OCI-LY1 (cell line): ENCODE measurements around the gene IQSEC1.

Experiments used
- H2AFZ ChIP-seq: fragments of 200-600 bp; sonication (generic), shearing (Covaris generic); 2 replicates; pipeline ENCODE4 v1.6.0; 2014; ENCODE audit warnings: antibody characterized with exemption, mild to moderate bottlenecking, low read length
- H3F3A ChIP-seq: fragments of 200-600 bp; sonication (generic), shearing (Covaris generic); 2 replicates; pipeline ENCODE4 v1.6.0; 2014; ENCODE audit warnings: mild to moderate bottlenecking, antibody characterized with exemption, low read length, moderate library complexity; ENCODE audit not compliant: insufficient read depth
- H3K27ac ChIP-seq: fragments of 200-600 bp; sonication (generic); 2 replicates; pipeline ENCODE4 v1.5.1; 2014; ENCODE audit warnings: low read length, mixed run types, mild to moderate bottlenecking, low read depth; ENCODE audit not compliant: poor library complexity, severe bottlenecking
- H3K27me3 ChIP-seq: fragments of 200-600 bp; sonication (generic); 2 replicates; pipeline ENCODE4 v1.6.0; 2014; ENCODE audit warnings: antibody characterized with exemption, mild to moderate bottlenecking, low read length, moderate library complexity; ENCODE audit not compliant: insufficient read depth
- H3K36me3 ChIP-seq: fragments of 200-600 bp; sonication (generic); 2 replicates; pipeline ENCODE4 v1.6.1; 2014; ENCODE audit warnings: mild to moderate bottlenecking, antibody characterized with exemption, low read length, moderate library complexity, mixed read lengths; ENCODE audit not compliant: insufficient read depth
- H3K4me1 ChIP-seq: fragments of 200-600 bp; sonication (generic); 2 replicates; pipeline ENCODE4 v1.5.1; 2014; ENCODE audit warnings: mild to moderate bottlenecking, low read length, moderate library complexity; ENCODE audit not compliant: insufficient read depth, severe bottlenecking
- H3K4me2 ChIP-seq: fragments of 200-600 bp; sonication (generic), shearing (Covaris generic); 2 replicates; pipeline ENCODE4 v1.6.1; 2014; ENCODE audit warnings: low read length
- H3K4me3 ChIP-seq: fragments of 200-600 bp; sonication (generic); 2 replicates; pipeline ENCODE4 v1.5.1; 2014; ENCODE audit warnings: low read length, low read depth, mild to moderate bottlenecking, mixed read lengths; ENCODE audit not compliant: poor library complexity, severe bottlenecking
- H3K79me2 ChIP-seq: fragments of 200-600 bp; shearing (Covaris generic); 2 replicates; pipeline ENCODE4 v1.6.1; 2016; ENCODE audit warnings: mixed run types, low read length, mixed read lengths; ENCODE audit not compliant: insufficient read depth
- H3K9ac ChIP-seq: fragments of 200-600 bp; sonication (generic), shearing (Covaris generic); 2 replicates; pipeline ENCODE4 v1.6.1; 2014; ENCODE audit warnings: mild to moderate bottlenecking, low read length, mixed read lengths
- H3K9me2 ChIP-seq: fragments of 200-600 bp; sonication (generic), shearing (Covaris generic); 2 replicates; pipeline ENCODE4 v1.6.1; 2014; ENCODE audit warnings: low read depth, mild to moderate bottlenecking, low read length, mixed read lengths
- H3K9me3 ChIP-seq: fragments of 200-600 bp; shearing (Covaris generic); 2 replicates; pipeline ENCODE4 v1.6.1; 2014; ENCODE audit warnings: low read length, mixed read lengths
- H4K20me1 ChIP-seq: fragments of 200-600 bp; sonication (generic), shearing (Covaris generic); 2 replicates; pipeline ENCODE4 v1.6.0; 2016; ENCODE audit warnings: mild to moderate bottlenecking, low read length; ENCODE audit not compliant: insufficient read depth
- EZH2 ChIP-seq: fragments of 200-600 bp; sonication (generic), shearing (Covaris generic); IDR thresholded peaks from 2 replicates; pipeline ENCODE4 v1.8.0; 2017; ENCODE audit warnings: borderline replicate concordance, mixed run types, mild to moderate bottlenecking, antibody characterized with exemption, low read length, moderate library complexity, mixed read lengths
- TF ChIP-seq, protein P1 (sequence below): fragments of 200-600 bp; sonication (generic), shearing (Covaris generic); IDR thresholded peaks from 2 replicates; pipeline ENCODE4 v1.5.1; 2017; ENCODE audit warnings: mild to moderate bottlenecking, antibody characterized with exemption, low read length, moderate library complexity, mixed read lengths

The IQSEC1 gene

DNA sequence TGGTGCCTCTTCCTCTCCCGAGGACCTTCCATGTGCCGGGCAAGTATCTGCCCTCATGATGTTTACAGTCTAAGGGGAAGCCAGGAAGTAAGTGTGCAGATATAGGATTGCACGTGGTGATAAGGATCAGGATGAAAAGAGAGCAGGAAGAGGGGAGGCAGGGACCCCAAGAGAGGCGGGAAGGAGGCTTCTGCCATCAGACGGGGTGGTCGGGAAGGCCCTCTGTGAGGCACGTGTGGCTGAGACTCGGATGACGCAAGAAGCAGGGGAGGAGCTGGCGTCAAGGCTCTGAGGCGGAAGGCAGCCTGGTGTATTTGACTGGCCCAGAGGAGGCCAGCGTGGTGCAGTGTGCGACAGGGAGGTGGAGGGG is 762 bp upstream of the IQSEC1 start:
- Histone ChIP-seq H3K9me3 (no peaks in the 10 kb centered on the region), H3K4me3 (no peak overlapping the region), H3K9ac (no peak overlapping the region), H3K27ac (no peak overlapping the region), H3K27me3 (peaks cover 15% of the 10 kb centered on the region), H3K9me2 (no peaks in the 10 kb centered on the region), H3F3A (no peaks in the 10 kb centered on the region), H2AFZ (no peak overlapping the region), H4K20me1 (no peaks in the 10 kb centered on the region), H3K4me1 (peaks cover 20% of the 10 kb centered on the region), H3K36me3 (no peaks in the 10 kb centered on the region), H3K4me2 (no peak overlapping the region), H3K79me2 (no peaks in the 10 kb centered on the region)
- no peak for TF ChIP-seq EZH2
- TF ChIP-seq, protein P1, sequence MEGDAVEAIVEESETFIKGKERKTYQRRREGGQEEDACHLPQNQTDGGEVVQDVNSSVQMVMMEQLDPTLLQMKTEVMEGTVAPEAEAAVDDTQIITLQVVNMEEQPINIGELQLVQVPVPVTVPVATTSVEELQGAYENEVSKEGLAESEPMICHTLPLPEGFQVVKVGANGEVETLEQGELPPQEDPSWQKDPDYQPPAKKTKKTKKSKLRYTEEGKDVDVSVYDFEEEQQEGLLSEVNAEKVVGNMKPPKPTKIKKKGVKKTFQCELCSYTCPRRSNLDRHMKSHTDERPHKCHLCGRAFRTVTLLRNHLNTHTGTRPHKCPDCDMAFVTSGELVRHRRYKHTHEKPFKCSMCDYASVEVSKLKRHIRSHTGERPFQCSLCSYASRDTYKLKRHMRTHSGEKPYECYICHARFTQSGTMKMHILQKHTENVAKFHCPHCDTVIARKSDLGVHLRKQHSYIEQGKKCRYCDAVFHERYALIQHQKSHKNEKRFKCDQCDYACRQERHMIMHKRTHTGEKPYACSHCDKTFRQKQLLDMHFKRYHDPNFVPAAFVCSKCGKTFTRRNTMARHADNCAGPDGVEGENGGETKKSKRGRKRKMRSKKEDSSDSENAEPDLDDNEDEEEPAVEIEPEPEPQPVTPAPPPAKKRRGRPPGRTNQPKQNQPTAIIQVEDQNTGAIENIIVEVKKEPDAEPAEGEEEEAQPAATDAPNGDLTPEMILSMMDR: no peak

DNA sequence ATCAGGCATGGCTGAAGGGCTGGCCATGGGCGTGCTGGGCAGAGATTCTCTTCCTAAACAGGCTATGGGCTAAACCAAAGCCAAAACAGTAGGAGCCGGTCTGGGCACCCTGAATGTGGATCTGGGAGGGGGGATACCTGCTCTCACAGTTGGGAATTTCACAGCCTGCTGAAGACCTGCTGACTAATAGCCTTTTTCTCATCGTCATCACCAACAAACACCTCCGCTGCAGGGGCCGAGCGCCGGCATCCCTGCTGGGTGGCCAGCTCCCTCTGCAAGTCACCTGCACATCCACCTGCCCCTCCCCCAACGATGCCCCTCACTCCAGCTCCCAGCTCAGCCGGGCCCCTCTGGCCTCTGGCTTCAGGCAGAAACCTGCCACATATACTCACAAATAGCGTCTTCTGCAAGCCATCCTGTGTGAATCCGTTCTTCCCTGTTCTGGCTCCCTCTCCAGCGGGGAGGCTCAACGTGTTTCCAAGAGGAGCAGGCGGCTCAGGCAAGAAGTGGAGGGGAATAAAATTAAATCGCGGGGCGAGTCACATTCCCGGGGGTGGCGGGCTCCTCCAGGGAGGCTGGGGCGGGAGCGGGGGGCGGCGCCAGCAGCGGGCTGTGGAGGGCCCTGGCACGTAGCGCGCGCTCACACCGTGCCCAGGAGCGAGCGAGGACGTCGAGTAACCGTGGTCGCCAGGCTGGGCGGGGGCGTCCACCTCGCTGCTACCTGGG is 466 bp downstream of the IQSEC1 start:
- no peaks in the 10 kb centered on the region for H3K36me3 ChIP-seq
- no peaks in the 10 kb centered on the region for H4K20me1 ChIP-seq
- H3K4me2 ChIP-seq: peak overlapping the region; percentile 42
- no peaks in the 10 kb centered on the region for H3K9me2 ChIP-seq
- no peaks in the 10 kb centered on the region for H3K9me3 ChIP-seq
- no peak overlapping the region for H3K27ac ChIP-seq
- H3F3A ChIP-seq: no peaks in the 10 kb centered on the region
- peak overlapping the region; percentile 27 for H3K4me3 ChIP-seq
- no peak overlapping the region for H2AFZ ChIP-seq
- no peaks in the 10 kb centered on the region for H3K79me2 ChIP-seq
- no peak for TF ChIP-seq EZH2
- TF ChIP-seq, protein P1: no peak
- H3K9ac ChIP-seq: no peak overlapping the region
- H3K4me1 ChIP-seq: peaks cover 20% of the 10 kb centered on the region
- peaks cover 15% of the 10 kb centered on the region for H3K27me3 ChIP-seq

DNA sequence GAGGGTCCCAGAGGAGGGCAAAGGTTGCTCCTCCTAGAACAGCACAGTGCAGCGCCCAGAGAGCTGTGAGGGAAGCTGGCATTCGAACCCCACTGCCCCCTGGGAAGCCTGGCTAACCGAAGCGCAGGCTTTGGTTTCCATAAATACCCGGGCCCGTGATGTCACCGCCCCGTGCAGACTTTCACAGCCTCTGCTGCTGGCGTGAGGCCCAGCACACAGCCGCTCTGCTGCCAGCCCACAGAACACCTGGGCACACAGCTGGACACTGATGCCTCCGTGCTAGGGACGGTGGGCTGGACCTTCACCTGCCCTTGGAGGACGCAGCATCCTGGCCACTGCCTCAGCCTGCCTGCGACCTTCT is 1.0 kb downstream of the IQSEC1 start:
- Histone ChIP-seq H3K27me3 (peaks cover 15% of the 10 kb centered on the region), H3K9me2 (no peaks in the 10 kb centered on the region), H3K4me3 (peak overlapping the region; percentile 27), H3K79me2 (no peaks in the 10 kb centered on the region), H4K20me1 (no peaks in the 10 kb centered on the region), H3K9me3 (no peaks in the 10 kb centered on the region), H3F3A (no peaks in the 10 kb centered on the region), H3K9ac (no peak overlapping the region), H2AFZ (no peak overlapping the region), H3K27ac (no peak overlapping the region), H3K4me2 (peak overlapping the region; percentile 42), H3K4me1 (peaks cover 20% of the 10 kb centered on the region), H3K36me3 (no peaks in the 10 kb centered on the region)
- TF ChIP-seq EZH2: no peak
- TF ChIP-seq, protein P1: no peak
